ENCODE results near the gene PCDH9. TPM values are rescaled to one million over a fixed set of nuclear protein-coding genes. Genes with fewer than 3 reads are reported as not detected.

The PCDH9 gene
- total and polyA plus RNA-seq, 2 of the 13 experiments (the other 11 are each of a cell fraction or from before 2014, with no cell fraction given): 0.09 TPM; not detected in 1

DNA sequence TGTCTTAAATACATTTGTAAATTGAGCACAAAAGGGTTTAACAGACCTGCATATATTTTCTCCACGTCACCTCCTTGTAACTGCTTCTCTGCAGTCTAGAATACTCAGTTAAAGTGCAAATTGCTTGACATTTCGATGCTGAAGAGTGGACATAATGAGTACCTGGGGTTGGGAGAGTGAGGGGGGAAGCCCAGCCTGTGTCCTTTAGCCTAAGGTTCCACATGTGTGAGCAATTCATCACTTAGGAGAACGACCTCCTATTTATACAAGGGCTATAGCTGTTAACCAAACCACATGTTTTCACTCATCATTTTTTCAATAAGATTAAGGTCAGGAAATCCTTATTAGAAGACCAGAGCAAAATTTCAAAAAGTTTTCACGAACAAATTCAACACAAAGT lies 29.5 kb downstream of the PCDH9 start:
- POLR2A ChIA-PET: no interaction called here
- DNase-seq (ENCODE audit: low spot score) (no peak), FAIRE-seq (no peak), ATAC-seq (no peak)
- in situ Hi-C loops (cut with HindIII; ENCODE audit: extremely low pct_ligation_motif_present, low pct_unique_long_range_greater_than_20kb): no loop called here
- no peak overlapping the region for H3K4me3 ChIP-seq (replicated peaks in 1 of 3; ENCODE audit: insufficient read depth in 1 of 3, low read depth in 2 of 3, low read length in 3 of 3)
- CTCF ChIA-PET (ENCODE audit: low intra/inter-chr PET ratio, low total read pairs): no interaction called here
- WGBS (ENCODE audit: low lambda C conversion rate): 0% methylated on average over 4 of the region's 4 CpGs
- no peaks in the 10 kb centered on the region for H3K79me2 ChIP-seq (ENCODE audit: insufficient read depth, low read length)
- no peaks in the 10 kb centered on the region; a peak in 1 of 5 replicates for H3K27me3 ChIP-seq (ENCODE audit: control insufficient read depth in 1 of 2, insufficient read depth in 2 of 2, low read length in 2 of 2)
- intact Hi-C loops (cut with micrococcal nuclease; ENCODE audit: unreplicated experiment): no loop called here
- H3K4me2 ChIP-seq (ENCODE audit: low read depth, low read length): no peak overlapping the region
- H4K20me1 ChIP-seq (ENCODE audit: insufficient read depth, low read length): no peaks in the 10 kb centered on the region
- no TSS peak for BruUV-seq (replicated peaks)
- no peak overlapping the region for H2AFZ ChIP-seq (ENCODE audit: low read length)
- H3K9me3 ChIP-seq (ENCODE audit: low read length): no peaks in the 10 kb centered on the region
- H3K36me3 ChIP-seq (replicated peaks in 1 of 2; ENCODE audit: control insufficient read depth in 1 of 2, insufficient read depth in 2 of 2, low read length in 2 of 2): no peaks in the 10 kb centered on the region
- no peak overlapping the region for H3K27ac ChIP-seq (ENCODE audit: extremely low read length, insufficient read depth, low read length)
- no peak overlapping the region for H3K9ac ChIP-seq (ENCODE audit: insufficient read depth, low read depth, low read length)
- no peaks in the 10 kb centered on the region for H3K4me1 ChIP-seq (ENCODE audit: insufficient read depth, low read length)
- no peak for TF ChIP-seq KMT2A (CRISPR knock-in tag; IDR thresholded peaks at IDR 0.05)
- no peak for TF ChIP-seq KMT2B (CRISPR knock-in tag; IDR thresholded peaks at IDR 0.05)
- TF ChIP-seq MEIS2 (CRISPR knock-in tag; IDR thresholded peaks at IDR 0.05): no peak
- no peak for TF ChIP-seq NR2F1 (CRISPR knock-in tag; IDR thresholded peaks at IDR 0.05)
- no peak for TF ChIP-seq SNAI1 (CRISPR knock-in tag; IDR thresholded peaks at IDR 0.05; ENCODE audit: borderline replicate concordance)
- TF ChIP-seq, protein P1, sequence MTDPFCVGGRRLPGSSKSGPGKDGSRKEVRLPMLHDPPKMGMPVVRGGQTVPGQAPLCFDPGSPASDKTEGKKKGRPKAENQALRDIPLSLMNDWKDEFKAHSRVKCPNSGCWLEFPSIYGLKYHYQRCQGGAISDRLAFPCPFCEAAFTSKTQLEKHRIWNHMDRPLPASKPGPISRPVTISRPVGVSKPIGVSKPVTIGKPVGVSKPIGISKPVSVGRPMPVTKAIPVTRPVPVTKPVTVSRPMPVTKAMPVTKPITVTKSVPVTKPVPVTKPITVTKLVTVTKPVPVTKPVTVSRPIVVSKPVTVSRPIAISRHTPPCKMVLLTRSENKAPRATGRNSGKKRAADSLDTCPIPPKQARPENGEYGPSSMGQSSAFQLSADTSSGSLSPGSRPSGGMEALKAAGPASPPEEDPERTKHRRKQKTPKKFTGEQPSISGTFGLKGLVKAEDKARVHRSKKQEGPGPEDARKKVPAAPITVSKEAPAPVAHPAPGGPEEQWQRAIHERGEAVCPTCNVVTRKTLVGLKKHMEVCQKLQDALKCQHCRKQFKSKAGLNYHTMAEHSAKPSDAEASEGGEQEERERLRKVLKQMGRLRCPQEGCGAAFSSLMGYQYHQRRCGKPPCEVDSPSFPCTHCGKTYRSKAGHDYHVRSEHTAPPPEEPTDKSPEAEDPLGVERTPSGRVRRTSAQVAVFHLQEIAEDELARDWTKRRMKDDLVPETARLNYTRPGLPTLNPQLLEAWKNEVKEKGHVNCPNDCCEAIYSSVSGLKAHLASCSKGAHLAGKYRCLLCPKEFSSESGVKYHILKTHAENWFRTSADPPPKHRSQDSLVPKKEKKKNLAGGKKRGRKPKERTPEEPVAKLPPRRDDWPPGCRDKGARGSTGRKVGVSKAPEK (CRISPR knock-in tag; IDR thresholded peaks at IDR 0.05; ENCODE audit: borderline replicate concordance): no peak
- TF ChIP-seq ZNF564 (CRISPR knock-in tag; IDR thresholded peaks at IDR 0.05): no peak
- TF ChIP-seq MAFG (CRISPR knock-in tag; IDR thresholded peaks at IDR 0.05): no peak
- TF ChIP-seq, protein P2, sequence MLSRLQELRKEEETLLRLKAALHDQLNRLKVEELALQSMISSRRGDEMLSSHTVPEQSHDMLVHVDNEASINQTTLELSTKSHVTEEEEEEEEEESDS (CRISPR knock-in tag; IDR thresholded peaks at IDR 0.05; ENCODE audit: borderline replicate concordance): no peak
- no peak for TF ChIP-seq TCF7 (IDR thresholded peaks at IDR 0.05; ENCODE audit: low read depth)
- TF ChIP-seq, protein P3, sequence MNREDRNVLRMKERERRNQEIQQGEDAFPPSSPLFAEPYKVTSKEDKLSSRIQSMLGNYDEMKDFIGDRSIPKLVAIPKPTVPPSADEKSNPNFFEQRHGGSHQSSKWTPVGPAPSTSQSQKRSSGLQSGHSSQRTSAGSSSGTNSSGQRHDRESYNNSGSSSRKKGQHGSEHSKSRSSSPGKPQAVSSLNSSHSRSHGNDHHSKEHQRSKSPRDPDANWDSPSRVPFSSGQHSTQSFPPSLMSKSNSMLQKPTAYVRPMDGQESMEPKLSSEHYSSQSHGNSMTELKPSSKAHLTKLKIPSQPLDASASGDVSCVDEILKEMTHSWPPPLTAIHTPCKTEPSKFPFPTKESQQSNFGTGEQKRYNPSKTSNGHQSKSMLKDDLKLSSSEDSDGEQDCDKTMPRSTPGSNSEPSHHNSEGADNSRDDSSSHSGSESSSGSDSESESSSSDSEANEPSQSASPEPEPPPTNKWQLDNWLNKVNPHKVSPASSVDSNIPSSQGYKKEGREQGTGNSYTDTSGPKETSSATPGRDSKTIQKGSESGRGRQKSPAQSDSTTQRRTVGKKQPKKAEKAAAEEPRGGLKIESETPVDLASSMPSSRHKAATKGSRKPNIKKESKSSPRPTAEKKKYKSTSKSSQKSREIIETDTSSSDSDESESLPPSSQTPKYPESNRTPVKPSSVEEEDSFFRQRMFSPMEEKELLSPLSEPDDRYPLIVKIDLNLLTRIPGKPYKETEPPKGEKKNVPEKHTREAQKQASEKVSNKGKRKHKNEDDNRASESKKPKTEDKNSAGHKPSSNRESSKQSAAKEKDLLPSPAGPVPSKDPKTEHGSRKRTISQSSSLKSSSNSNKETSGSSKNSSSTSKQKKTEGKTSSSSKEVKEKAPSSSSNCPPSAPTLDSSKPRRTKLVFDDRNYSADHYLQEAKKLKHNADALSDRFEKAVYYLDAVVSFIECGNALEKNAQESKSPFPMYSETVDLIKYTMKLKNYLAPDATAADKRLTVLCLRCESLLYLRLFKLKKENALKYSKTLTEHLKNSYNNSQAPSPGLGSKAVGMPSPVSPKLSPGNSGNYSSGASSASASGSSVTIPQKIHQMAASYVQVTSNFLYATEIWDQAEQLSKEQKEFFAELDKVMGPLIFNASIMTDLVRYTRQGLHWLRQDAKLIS (CRISPR knock-in tag; IDR thresholded peaks at IDR 0.05): no peak
- TF ChIP-seq, protein P4, sequence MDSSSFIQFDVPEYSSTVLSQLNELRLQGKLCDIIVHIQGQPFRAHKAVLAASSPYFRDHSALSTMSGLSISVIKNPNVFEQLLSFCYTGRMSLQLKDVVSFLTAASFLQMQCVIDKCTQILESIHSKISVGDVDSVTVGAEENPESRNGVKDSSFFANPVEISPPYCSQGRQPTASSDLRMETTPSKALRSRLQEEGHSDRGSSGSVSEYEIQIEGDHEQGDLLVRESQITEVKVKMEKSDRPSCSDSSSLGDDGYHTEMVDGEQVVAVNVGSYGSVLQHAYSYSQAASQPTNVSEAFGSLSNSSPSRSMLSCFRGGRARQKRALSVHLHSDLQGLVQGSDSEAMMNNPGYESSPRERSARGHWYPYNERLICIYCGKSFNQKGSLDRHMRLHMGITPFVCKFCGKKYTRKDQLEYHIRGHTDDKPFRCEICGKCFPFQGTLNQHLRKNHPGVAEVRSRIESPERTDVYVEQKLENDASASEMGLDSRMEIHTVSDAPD (CRISPR knock-in tag; IDR thresholded peaks at IDR 0.05): no peak
- no peak for TF ChIP-seq CENPX (CRISPR knock-in tag; IDR thresholded peaks at IDR 0.05)
- no peak for TF ChIP-seq ZNF510 (CRISPR knock-in tag; IDR thresholded peaks at IDR 0.05; ENCODE audit: low read depth)
